IMR-90 (cell line): ENCODE measurements around the gene EGFL7. TPM values are rescaled to one million over a fixed set of nuclear protein-coding genes. Genes with fewer than 3 reads are reported as not detected.

Source experiments
- ATAC-seq: fragments of 200-7000 bp; cut with Tn5 transposase; 2 replicates; pipeline ENCODE4 v1.9.1; 2020; ENCODE audit warnings: low read depth, mild to moderate bottlenecking, moderate library complexity
- BruUV-seq: library from RNA; stranded (reverse); fragments of 400-500 nt; replicated peaks from 2 replicates; lab custom pipeline; 2021; lab: Mats Ljungman, UMichigan
- CTCF ChIA-PET: fragments of 300-600 bp; formaldehyde crosslinking; extraction: SDS; loops from one replicate; lab custom pipeline; 2021; ENCODE audit warnings: antibody characterized with exemption; lab: Yijun Ruan, JAX
- POLR2A ChIA-PET: fragments of 300-600 bp; sonication (Branson Sonifier 250); formaldehyde crosslinking; loops from one replicate; lab custom pipeline; 2022; ENCODE audit warnings: antibody characterized with exemption; ENCODE audit not compliant: unreplicated experiment; lab: Charles Lee
- DNase-seq: peaks from one replicate; pipeline ENCODE4 v3.0.0; 2013
- H2AFZ ChIP-seq: replicated peaks from 2 replicates; pipeline ENCODE3; 2013; ENCODE audit warnings: low read length, mild to moderate bottlenecking; ENCODE audit not compliant: poor library complexity
- H2AK5ac ChIP-seq: 2 replicates; pipeline ENCODE4 v1.6.1; 2013; ENCODE audit warnings: low read depth, low read length, inconsistent platforms
- H2AK9ac ChIP-seq: replicated peaks from 2 replicates; pipeline ENCODE3; 2013; ENCODE audit warnings: mild to moderate bottlenecking, low read depth, low read length, moderate library complexity; ENCODE audit not compliant: poor library complexity
- H2BK120ac ChIP-seq: 2 replicates; pipeline ENCODE4 v1.6.1; 2013; ENCODE audit warnings: low read depth, low read length, inconsistent platforms
- H2BK15ac ChIP-seq: 3 replicates; pipeline ENCODE4 v1.6.1; 2013; ENCODE audit warnings: low read depth, low read length, inconsistent platforms
- H2BK20ac ChIP-seq: 2 replicates; pipeline ENCODE4 v1.6.1; 2013; ENCODE audit warnings: low read depth, mild to moderate bottlenecking, inconsistent platforms, low read length, moderate library complexity
- H2BK5ac ChIP-seq: 2 replicates; pipeline ENCODE4 v1.6.1; 2013; ENCODE audit warnings: mild to moderate bottlenecking, low read depth, low read length, inconsistent platforms; ENCODE audit not compliant: poor library complexity, severe bottlenecking
- H3K14ac ChIP-seq: replicated peaks from 2 replicates; pipeline ENCODE4 v1.6.1; 2013; ENCODE audit warnings: low read depth, low read length, inconsistent platforms
- H3K18ac ChIP-seq: 2 replicates; pipeline ENCODE4 v1.6.1; 2013; ENCODE audit warnings: low read depth, low read length, control low read depth
- H3K23ac ChIP-seq: 2 replicates; pipeline ENCODE4 v1.6.1; 2013; ENCODE audit warnings: low read depth, low read length, inconsistent platforms
- H3K27ac ChIP-seq: 2 replicates; pipeline ENCODE4 v1.5.1; 2013; ENCODE audit warnings: mild to moderate bottlenecking, control low read depth, low read length; ENCODE audit not compliant: insufficient read depth
- H3K27me3 ChIP-seq: 2 replicates; pipeline ENCODE4 v1.6.1; 2013; ENCODE audit warnings: low read length; ENCODE audit not compliant: control insufficient read depth, insufficient read depth
- H3K36me3 ChIP-seq: 2 replicates; pipeline ENCODE4 v1.6.1; 2013; ENCODE audit warnings: low read length, mixed read lengths; ENCODE audit not compliant: control insufficient read depth, insufficient read depth
- H3K4ac ChIP-seq: 2 replicates; pipeline ENCODE4 v1.6.1; 2013; ENCODE audit warnings: low read depth, low read length, inconsistent platforms
- H3K4me1 ChIP-seq: 2 replicates; pipeline ENCODE4 v1.6.1; 2013; ENCODE audit warnings: low read length, mixed read lengths; ENCODE audit not compliant: control insufficient read depth, insufficient read depth
- H3K4me2 ChIP-seq: 2 replicates; pipeline ENCODE4 v1.6.1; 2013; ENCODE audit warnings: low read depth, mild to moderate bottlenecking, control low read depth, low read length, moderate library complexity
- H3K4me3 ChIP-seq: 2 replicates; pipeline ENCODE4 v1.5.1; 2013; ENCODE audit warnings: low read depth, mild to moderate bottlenecking, control low read depth, low read length, moderate library complexity; ENCODE audit not compliant: insufficient read depth
- H3K56ac ChIP-seq: 2 replicates; pipeline ENCODE4 v1.6.1; 2013; ENCODE audit warnings: low read length, inconsistent platforms; ENCODE audit not compliant: insufficient read depth; ENCODE audit errors: extremely low read depth
- H3K79me1 ChIP-seq, 2 experiments: 2 replicates each; pipeline ENCODE4 v1.6.1; 2013; ENCODE audit warnings: low read length in 2 of 2, inconsistent platforms in 1 of 2, low read depth in 1 of 2
- H3K9ac ChIP-seq: 2 replicates; pipeline ENCODE4 v1.6.1; 2013; ENCODE audit warnings: low read depth, low read length, control low read depth
- H3K9me1 ChIP-seq: 2 replicates; pipeline ENCODE4 v1.6.1; 2013; ENCODE audit warnings: low read length, inconsistent platforms; ENCODE audit not compliant: insufficient read depth
- H3K9me3 ChIP-seq: 2 replicates; pipeline ENCODE4 v1.6.1; 2013; ENCODE audit warnings: low read length; ENCODE audit not compliant: control insufficient read depth, insufficient read depth
- H4K20me1 ChIP-seq: 2 replicates; pipeline ENCODE4 v1.6.1; 2013; ENCODE audit warnings: low read length, inconsistent platforms; ENCODE audit not compliant: insufficient read depth
- H4K5ac ChIP-seq: 2 replicates; pipeline ENCODE4 v1.6.1; 2013; ENCODE audit warnings: mild to moderate bottlenecking, low read depth, low read length, control low read depth
- H4K8ac ChIP-seq, 2 experiments: 2 replicates each; pipeline ENCODE4 v1.6.1; 2013; ENCODE audit warnings: low read depth in 2 of 2, low read length in 2 of 2, control low read depth in 1 of 2, inconsistent platforms in 1 of 2
- H4K91ac ChIP-seq: 2 replicates; pipeline ENCODE4 v1.6.1; 2013; ENCODE audit warnings: low read depth, low read length, inconsistent platforms; ENCODE audit not compliant: insufficient read depth
- BHLHE40 ChIP-seq: fragments of 150-350 bp; IDR thresholded peaks from 2 replicates; pipeline ENCODE4 v1.6.1; 2016; ENCODE audit warnings: mild to moderate bottlenecking, low read depth, low read length
- CEBPB ChIP-seq: IDR thresholded peaks from 2 replicates; pipeline ENCODE4 v1.6.1; 2012; ENCODE audit warnings: low read depth, low read length, improper control_type of control experiment
- ELK1 ChIP-seq: fragments of 150-350 bp; IDR thresholded peaks from 2 replicates; pipeline ENCODE4 v1.6.1; 2016; ENCODE audit warnings: low read depth, mild to moderate bottlenecking, low read length, moderate library complexity, borderline replicate concordance
- MAFK ChIP-seq: IDR thresholded peaks from 2 replicates; pipeline ENCODE4 v1.6.1; 2012; ENCODE audit warnings: low read depth, low read length, improper control_type of control experiment
- MAZ ChIP-seq: IDR thresholded peaks from 2 replicates; pipeline ENCODE4 v1.6.1; 2012; ENCODE audit warnings: low read depth, mild to moderate bottlenecking, low read length, improper control_type of control experiment, moderate library complexity, borderline replicate concordance
- MXI1 ChIP-seq: IDR thresholded peaks from 2 replicates; pipeline ENCODE4 v1.6.1; 2012; ENCODE audit warnings: low read depth, mild to moderate bottlenecking, low read length, moderate library complexity, borderline replicate concordance
- RAD21 ChIP-seq: IDR thresholded peaks from 2 replicates; pipeline ENCODE4 v1.6.1; 2012; ENCODE audit warnings: low read length, improper control_type of control experiment
- RCOR1 ChIP-seq: IDR thresholded peaks from 2 replicates; pipeline ENCODE4 v1.6.1; 2012; ENCODE audit warnings: mild to moderate bottlenecking, low read length, improper control_type of control experiment; ENCODE audit not compliant: insufficient replicate concordance
- RFX5 ChIP-seq: IDR thresholded peaks from 2 replicates; pipeline ENCODE4 v1.8.0; 2012; ENCODE audit warnings: low read depth, mild to moderate bottlenecking, low read length, moderate library complexity
- SMC3 ChIP-seq: fragments of 150-350 bp; IDR thresholded peaks from 2 replicates; pipeline ENCODE4 v1.6.1; 2016; ENCODE audit warnings: low read depth, mild to moderate bottlenecking, antibody characterized with exemption, low read length, moderate library complexity
- USF2 ChIP-seq: fragments of 150-350 bp; IDR thresholded peaks from 2 replicates; pipeline ENCODE4 v1.6.1; 2017; ENCODE audit warnings: mild to moderate bottlenecking, antibody characterized with exemption, low read length, low read depth
- WGBS, 2 experiments: methylation state at CpG; one replicate each; pipeline versions ENCODE4 v1.1.5 to v1.1.7; 2013; ENCODE audit warnings: missing lambda C conversion rate in 2 of 2; ENCODE audit not compliant: insufficient read length in 1 of 2; ENCODE audit errors: extremely low coverage in 2 of 2; 5-methylcytosine and 5-hydroxymethylcytosine counted together
- dilution Hi-C: fragments of 300-500 bp; cut with HindIII; formaldehyde crosslinking; loops from one replicate; pipeline ENCODE4 v1.14.3; 2018; ENCODE audit warnings: low sequenced_read_pairs; ENCODE audit not compliant: unreplicated experiment
- in situ Hi-C: fragments of 300-500 bp; cut with MboI; formaldehyde crosslinking; loops from 3 replicates; pipeline ENCODE4 v1.14.3; 2019; ENCODE audit warnings: low sequenced_read_pairs, inconsistent platforms, mixed read lengths
- intact Hi-C: fragments of 100-400 bp; cut with micrococcal nuclease; formaldehyde crosslinking; loops from 2 replicates; pipeline ENCODE4 v1.10.0; 2022
- polyA plus RNA-seq, 3 experiments: library from polyadenylated mRNA; depleted of rRNA; stranded (reverse); fragments of >200 nt; gene quantifications; 2 replicates each; pipeline ENCODE4 v1.2.3, GENCODE V29; 2012; ENCODE audit warnings: low replicate concordance in 1 of 3
- total RNA-seq: library from RNA; depleted of rRNA; stranded (reverse); fragments of >200 nt; gene quantifications from 2 replicates; pipeline ENCODE4 v1.2.3, GENCODE V29; 2012

Gene EGFL7
- total and polyA plus RNA-seq, 2 of the 4 experiments (the other 2 are of a cell fraction) = 2.2 to 10.4 TPM

GRCh38 chr9:136623016-136623841 lies 39.5 kb upstream of the EGFL7 start:
- in situ Hi-C loops = no loop called here
- Histone ChIP-seq H2BK5ac (no peak overlapping the region), H4K5ac (no peak overlapping the region), H4K8ac (no peak overlapping the region), H3K4me1 (peaks cover 12% of the 10 kb centered on the region; the same call in 1 of the 2 replicates), H2AFZ (peak overlapping the region; percentile 43), H3K9ac (no peak overlapping the region), H2AK5ac (peak overlapping the region; percentile 59), H4K20me1 (no peaks in the 10 kb centered on the region), H3K18ac (no peak overlapping the region; the same call in 1 of the 2 replicates), H3K4ac (no peak overlapping the region), H3K27ac (no peak overlapping the region), H3K79me1 (no peaks in the 10 kb centered on the region), H4K91ac (no peak overlapping the region), H2BK20ac (no peak overlapping the region), H3K9me1 (no peaks in the 10 kb centered on the region), H2BK120ac (peak overlapping the region; percentile 54; the same call in 1 of the 2 replicates), H2AK9ac (peak overlapping the region; percentile 70), H3K23ac (no peak overlapping the region), H3K9me3 (no peaks in the 10 kb centered on the region), H3K14ac (no peak overlapping the region), H3K36me3 (no peaks in the 10 kb centered on the region), H2BK15ac (no peak overlapping the region), H3K56ac (no peak overlapping the region), H3K4me3 (no peak overlapping the region), H3K27me3 (no peaks in the 10 kb centered on the region; the same call in 1 of the 2 replicates), H3K4me2 (no peak overlapping the region)
- ChIA-PET CTCF (no interaction called here), POLR2A (no interaction called here)
- ATAC-seq (no peak), DNase-seq (no peak)
- WGBS, 2 experiments = 75% methylated on average over 9 of the region's 19 CpGs; no CpG with 5 or more reads in 1 of the 2 experiments
- no TSS peak for BruUV-seq
- dilution Hi-C loops = no loop called here
- TF ChIP-seq USF2 (no peak), ELK1 (no peak), RFX5 (no peak), MXI1 (no peak), RAD21 (no peak), BHLHE40 (no peak), RCOR1 (no peak), SMC3 (no peak), MAZ (no peak), MAFK (no peak), CEBPB (no peak)
- intact Hi-C loops = no loop called here
